DMS153 treated with DMSO at 0.1 percent for 48 hours (cell line): ENCODE measurements around the gene GMPS.
"Not testable (repeated sequence)": the region's sequence is repeated elsewhere in the genome, so short reads cannot be mapped to it uniquely, and the experiment has no call there.

Experiments
- DNase-seq: peaks from one replicate; lab custom pipeline; 2025; ENCODE audit not compliant: unreplicated experiment; lab: John Stamatoyannopoulos, UW

Gene GMPS

DNA sequence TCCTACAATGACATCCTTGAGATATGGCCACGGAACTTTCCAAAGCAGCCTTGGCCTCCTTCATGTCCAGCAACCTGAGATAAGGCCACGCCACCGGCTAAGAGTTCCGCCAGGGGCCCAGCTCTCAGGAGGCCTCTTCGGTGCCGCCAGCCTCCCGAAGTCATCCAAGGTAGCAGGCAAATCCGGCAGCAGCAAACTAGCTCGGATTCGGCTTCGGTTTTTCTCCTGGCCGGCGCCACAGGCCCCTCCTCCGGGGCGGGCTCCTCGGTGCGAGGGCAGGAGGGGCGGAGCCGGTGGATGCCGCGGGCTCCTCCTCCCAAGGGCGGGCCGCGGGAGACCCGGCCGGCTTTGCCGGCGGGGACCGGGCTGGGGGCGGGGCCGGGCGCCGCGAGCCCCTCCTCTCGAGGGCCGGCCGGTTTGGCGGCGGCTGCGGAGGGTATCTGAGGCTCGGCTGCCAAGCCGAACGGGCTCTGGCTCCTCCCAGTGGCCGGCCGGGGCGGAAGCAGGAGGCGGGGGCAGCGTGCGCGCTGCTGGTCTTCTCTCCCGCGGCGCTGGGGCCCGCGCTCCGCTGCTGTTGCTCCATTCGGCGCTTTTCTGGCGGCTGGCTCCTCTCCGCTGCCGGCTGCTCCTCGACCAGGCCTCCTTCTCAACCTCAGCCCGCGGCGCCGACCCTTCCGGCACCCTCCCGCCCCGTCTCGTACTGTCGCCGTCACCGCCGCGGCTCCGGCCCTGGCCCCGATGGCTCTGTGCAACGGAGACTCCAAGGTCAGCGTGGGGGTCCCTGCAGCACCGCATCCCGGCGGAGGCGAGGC, at the start of gene GMPS:
Gene GMPS, plus strand, starts transcription at position 518 of the 812 bp plus-strand sequence. Its CDS starts 221 bp downstream, at position 739.
- DNase-seq: peak; percentile 99

DNA sequence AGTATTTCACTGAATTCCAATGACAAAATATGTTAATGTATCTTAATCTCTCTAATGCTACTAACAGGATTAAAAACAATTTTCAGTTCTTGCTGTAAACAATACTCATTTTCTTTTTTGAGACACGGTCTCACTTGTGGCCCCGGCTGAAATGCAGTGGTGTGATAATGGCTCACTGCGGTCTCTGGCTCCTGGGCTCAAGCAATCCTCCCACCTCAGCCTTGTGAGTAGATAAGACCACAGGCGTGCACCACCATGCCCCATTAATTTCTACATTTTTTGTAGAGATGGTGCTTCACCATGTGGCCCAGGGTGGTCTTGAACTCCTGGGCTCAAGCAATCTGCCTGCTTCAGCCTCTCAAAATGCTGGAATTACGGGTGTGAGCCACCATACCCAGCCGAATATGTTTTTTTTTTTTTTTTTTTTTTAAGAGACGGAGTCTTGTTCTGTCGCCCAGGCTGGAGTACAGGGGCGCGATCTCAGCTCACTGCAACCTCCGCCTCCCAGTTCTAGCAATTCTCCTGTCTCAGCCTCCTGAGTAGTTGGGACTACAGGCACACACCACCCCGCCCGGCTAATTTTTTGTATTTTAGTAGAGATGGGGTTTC, 41.9 kb upstream of the GMPS start:
- not testable (repeated sequence) for DNase-seq

- no peak for DNase-seq
Measured at GRCh38 chr3:155835341-155836071, 34.9 kb upstream of the GMPS start.

DNA sequence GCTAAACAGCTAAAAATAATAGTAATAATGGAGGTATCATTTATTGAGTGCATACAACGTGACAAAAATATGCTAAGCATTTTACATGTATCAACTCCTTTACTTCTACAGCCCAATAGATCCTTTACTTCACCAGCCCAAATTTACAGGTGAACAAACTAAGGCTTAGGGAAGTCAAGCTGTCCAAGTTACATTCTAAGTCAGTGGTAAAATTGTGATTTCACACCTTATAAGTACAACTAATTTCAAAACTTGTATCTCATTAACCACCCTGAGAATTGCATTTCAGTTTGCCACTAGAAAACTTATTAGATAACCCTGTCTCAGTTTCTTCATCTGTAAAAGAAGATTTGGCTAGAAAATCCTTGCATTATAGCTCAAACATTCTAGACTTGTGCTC, 26.9 kb upstream of the GMPS start:
- no peak for DNase-seq

- no peak for DNase-seq
Measured at GRCh38 chr3:155846119-155846518, 24.3 kb upstream of the GMPS start.

DNA sequence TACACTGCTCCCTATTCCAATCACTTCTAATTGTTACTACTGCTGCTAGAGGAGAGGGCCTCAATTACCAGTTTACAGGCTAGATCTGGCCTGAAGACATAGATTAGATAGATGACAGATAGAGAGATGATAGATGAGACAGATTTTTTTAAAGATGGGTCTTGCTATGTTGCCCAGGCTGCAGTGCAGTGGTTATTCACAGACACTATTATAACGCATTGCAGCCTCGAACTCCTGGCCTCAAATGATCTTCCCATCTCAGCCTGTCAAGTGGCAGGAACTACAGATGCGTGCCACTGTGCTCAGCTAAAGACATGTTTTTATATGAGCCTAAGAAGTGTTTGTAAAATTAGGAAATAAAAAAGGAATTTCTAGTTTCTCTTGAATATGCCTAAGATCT, 22.5 kb upstream of the GMPS start:
- no peak for DNase-seq

DNA sequence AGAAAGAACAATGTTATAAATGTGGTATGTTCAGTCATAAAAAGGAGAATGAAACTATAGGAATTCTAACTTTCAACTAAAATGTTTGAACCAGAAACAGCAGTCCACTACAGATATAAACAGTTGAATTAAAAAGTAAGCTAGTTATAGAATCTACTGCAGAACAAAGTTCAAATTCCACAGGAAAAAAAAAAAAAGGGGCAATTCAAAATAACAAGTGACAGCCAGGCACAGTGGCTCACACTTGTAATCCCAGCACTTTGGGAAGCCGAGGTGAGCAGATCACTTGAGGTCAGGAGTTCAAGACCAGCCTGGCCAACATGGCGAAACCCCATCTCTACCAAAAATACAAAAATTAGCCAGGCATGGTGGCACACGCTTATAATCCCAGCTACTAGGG, 21.0 kb upstream of the GMPS start:
- DNase-seq: not testable (repeated sequence)

GRCh38 chr3:155852341-155852740, 18.1 kb upstream of the GMPS start:
- no peak for DNase-seq

- DNase-seq: no peak
Measured at GRCh38 chr3:155853214-155854140, 17.0 kb upstream of the GMPS start.

- DNase-seq: peak; percentile 98
Measured at GRCh38 chr3:155854141-155854940, 16.1 kb upstream of the GMPS start, which contains the start of gene SLC33A1. Gene SLC33A1, minus strand, starts transcription at chr3:155854427. Its CDS starts 430 bp downstream, at chr3:155853997.

DNA sequence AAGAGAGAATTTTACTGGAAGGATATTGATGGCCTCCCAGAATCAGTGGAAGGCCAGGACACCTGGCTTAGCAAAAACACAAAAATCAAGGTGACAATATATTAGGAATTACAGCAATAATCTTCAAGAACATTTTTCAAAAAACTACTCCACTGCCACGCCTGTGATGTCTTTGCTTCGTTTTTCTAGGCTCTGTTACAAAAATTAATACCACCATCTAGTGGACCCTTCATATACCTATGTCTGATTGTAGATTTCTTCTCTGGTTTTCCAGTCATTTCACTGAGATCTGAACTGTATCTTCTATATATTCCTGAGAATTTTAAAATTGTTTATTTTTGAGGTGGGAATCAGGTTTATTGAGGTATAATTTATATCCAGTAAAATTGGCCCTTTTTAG, 10.6 kb upstream of the GMPS start:
- DNase-seq: no peak

DNA sequence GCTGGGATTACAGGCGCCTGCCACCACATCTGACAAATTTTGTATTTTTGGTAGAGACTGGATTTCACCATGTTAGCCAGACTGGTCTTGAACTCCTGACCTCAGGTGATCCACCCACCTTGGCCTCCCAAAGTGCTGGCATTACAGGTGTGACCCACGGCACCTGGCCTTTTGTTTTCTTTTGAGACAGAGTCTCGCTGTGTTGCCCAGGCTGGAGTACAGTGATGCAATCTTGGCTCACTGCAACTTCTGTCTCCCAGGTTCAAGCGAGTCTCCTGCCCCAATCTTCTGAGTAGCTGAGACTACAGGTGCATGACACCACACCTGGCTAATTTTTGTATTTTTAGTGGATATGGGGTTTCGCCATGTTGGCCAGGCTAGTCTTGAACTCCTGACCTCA, 10.0 kb upstream of the GMPS start:
- DNase-seq: not testable (repeated sequence)

- no peak for DNase-seq
Measured at GRCh38 chr3:155861476-155862183, 8.8 kb upstream of the GMPS start.

- not testable (repeated sequence) for DNase-seq
Measured at GRCh38 chr3:155862290-155862982, 8.0 kb upstream of the GMPS start.

- DNase-seq: no peak
Measured at GRCh38 chr3:155863072-155863784, 7.2 kb upstream of the GMPS start.

DNA sequence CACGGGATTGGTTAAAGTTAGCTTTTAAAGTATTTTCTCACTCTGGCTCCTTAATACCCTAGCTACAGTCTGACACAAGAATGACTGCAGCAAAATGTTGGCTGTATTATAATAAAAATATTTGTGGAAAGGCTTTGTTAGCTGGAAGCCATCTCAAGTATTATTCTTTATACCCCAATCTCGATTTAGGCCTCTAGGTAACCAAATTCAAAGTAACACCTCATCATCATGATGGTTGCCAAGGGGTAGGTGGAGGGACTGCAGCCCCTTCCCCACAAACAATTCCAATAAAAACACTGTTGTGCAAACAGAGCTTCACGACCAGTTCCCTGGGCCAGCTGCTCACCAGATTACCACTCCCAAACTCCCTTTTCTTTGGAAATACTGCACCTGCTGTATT, 759 bp upstream of the GMPS start:
- no peak for DNase-seq

- no peak for DNase-seq
Measured at GRCh38 chr3:155870945-155871745, 695 bp downstream of the GMPS start.
